PC-9 (cell line): Measurements from ENCODE around the gene CDK5RAP3.

Source experiments
- EZH2 ChIP-seq: fragments of 200-600 bp; sonication (generic); IDR thresholded peaks from 2 replicates; pipeline ENCODE4 v1.8.0; 2017; ENCODE audit warnings: antibody characterized with exemption, low read depth
- TF ChIP-seq, protein P1 (sequence below): fragments of 200-600 bp; sonication (generic); conservative IDR thresholded peaks from 2 replicates; pipeline ENCODE4 v1.6.1; 2017; ENCODE audit warnings: mixed run types, antibody characterized with exemption, mild to moderate bottlenecking, moderate library complexity

DNA sequence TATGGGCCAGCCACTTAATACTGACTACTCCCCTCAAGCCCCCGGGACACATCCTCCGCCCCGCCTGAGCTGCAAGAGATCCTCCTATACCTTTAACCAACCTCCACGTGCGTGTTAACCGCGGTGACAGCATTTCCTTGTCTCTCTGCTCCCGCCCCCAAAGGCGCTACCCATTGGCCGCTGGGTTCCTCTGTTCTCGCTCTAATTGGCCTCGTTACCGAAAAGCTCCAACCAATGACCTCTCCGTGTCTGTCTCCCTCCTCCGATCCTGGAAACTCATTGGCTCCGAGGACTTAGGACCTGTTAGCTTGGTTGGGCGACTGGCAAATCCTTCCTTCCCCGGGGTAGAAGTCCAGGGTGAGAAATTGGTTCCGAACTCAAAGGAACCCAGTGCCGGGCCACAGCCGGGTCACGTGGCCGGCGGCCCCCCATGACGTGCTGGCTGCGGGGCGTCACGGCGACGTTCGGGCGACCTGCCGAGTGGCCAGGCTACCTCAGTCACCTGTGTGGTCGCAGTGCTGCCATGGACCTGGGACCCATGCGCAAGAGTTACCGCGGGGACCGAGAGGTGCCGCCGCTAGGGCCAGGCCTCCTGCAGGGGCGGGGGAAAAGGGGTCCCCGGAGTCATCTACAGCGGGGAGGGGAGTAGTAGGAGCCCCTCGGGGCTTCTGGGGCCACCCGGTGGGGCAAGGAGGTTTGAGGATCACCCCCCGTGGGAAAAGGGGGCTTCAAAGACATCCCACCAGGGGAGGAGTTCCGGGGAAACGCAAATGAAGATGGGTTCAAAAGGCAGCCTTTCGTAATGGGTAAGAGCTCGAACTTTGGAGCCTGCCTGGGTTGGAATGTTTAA lies 29.4 kb upstream of the CDK5RAP3 start, which contains the start of gene PNPO:
- TF ChIP-seq, protein P1, sequence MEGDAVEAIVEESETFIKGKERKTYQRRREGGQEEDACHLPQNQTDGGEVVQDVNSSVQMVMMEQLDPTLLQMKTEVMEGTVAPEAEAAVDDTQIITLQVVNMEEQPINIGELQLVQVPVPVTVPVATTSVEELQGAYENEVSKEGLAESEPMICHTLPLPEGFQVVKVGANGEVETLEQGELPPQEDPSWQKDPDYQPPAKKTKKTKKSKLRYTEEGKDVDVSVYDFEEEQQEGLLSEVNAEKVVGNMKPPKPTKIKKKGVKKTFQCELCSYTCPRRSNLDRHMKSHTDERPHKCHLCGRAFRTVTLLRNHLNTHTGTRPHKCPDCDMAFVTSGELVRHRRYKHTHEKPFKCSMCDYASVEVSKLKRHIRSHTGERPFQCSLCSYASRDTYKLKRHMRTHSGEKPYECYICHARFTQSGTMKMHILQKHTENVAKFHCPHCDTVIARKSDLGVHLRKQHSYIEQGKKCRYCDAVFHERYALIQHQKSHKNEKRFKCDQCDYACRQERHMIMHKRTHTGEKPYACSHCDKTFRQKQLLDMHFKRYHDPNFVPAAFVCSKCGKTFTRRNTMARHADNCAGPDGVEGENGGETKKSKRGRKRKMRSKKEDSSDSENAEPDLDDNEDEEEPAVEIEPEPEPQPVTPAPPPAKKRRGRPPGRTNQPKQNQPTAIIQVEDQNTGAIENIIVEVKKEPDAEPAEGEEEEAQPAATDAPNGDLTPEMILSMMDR = no peak; the same call in 1 of the 2 replicates
- TF ChIP-seq EZH2 = no peak
